Right lobe of liver (tissue), 6 donors: ENCODE results near the gene VDR. TPM values are rescaled to one million over a fixed set of nuclear protein-coding genes. Genes with fewer than 3 reads are reported as not detected.
A peak's percentile ranks its signal among the peaks of the same experiment; 100 is the strongest.

Experiments used
- ATAC-seq, 4 donors: fragments of 200-7000 bp; cut with Tn5 transposase; one replicate each; pipeline ENCODE4 v1.9.1; 2020; ENCODE audit warnings: mild to moderate bottlenecking in 4 of 4, moderate library complexity in 4 of 4
- DNase-seq, 3 donors: peaks; one replicate each; pipeline ENCODE4 v3.0.0-alpha.2; 2020
- H3K27ac ChIP-seq, 3 donors: fragments of 200-600 bp; one replicate each; pipeline ENCODE4 v1.8.0; 2022
- H3K27me3 ChIP-seq, 2 donors: fragments of 200-600 bp; one replicate each; pipeline ENCODE4 v1.8.0; 2022
- H3K36me3 ChIP-seq, 4 donors: fragments of 200-600 bp; sonication (generic) in 1 of 4; one replicate each; pipeline versions ENCODE4 v1.5.1 to v1.8.0; 2017 to 2022; ENCODE audit warnings: control low read depth in 1 of 4
- H3K4me1 ChIP-seq, 4 donors: fragments of 200-600 bp; sonication (generic) in 1 of 4; one replicate each; pipeline versions ENCODE4 v1.5.1 to v1.8.0; 2017 to 2022; ENCODE audit warnings: control low read depth in 1 of 4
- H3K4me3 ChIP-seq, 3 donors: fragments of 200-600 bp; one replicate each; pipeline ENCODE4 v1.8.0; 2022
- H3K9me3 ChIP-seq, 4 donors: fragments of 200-600 bp; sonication (generic) in 1 of 4; one replicate each; pipeline versions ENCODE4 v1.5.1 to v1.8.0; 2017 to 2022; ENCODE audit warnings: control low read depth in 1 of 4
- POLR2A ChIP-seq: fragments of 450-650 bp; IDR thresholded peaks from one replicate; pipeline ENCODE4 v1.6.1; 2017; ENCODE audit warnings: antibody characterized with exemption, mild to moderate bottlenecking
- WGBS: methylation state at CpG from one replicate; pipeline ENCODE4 v1.1.6; 2018; ENCODE audit warnings: low coverage, low lambda C conversion rate; ENCODE audit not compliant: insufficient coverage; ENCODE audit errors: missing lambda C conversion rate; 5-methylcytosine and 5-hydroxymethylcytosine counted together
- intact Hi-C, 2 donors: fragments of 100-400 bp; cut with DNase I; formaldehyde crosslinking; loops; one replicate each; pipeline versions ENCODE4 v1.11.2 to v1.14.1; 2022
- long read RNA-seq: library from polyadenylated mRNA; unstranded; transcript quantifications from one replicate; pipeline ENCODE4 v2.0.0, GENCODE V29; 2019
- total RNA-seq, 6 experiments: library from RNA; depleted of rRNA in 2 of 6; stranded (reverse); fragments of >200 nt in 2 of 6; fragmentation: NEBNext Ultra II Directional in 3 of 6; extraction: Animal tissue kit (Norgen Biotek cat#: 25700) in 3 of 6; gene quantifications; one replicate each; pipeline versions ENCODE4 v1.1.0 to v1.2.4, GENCODE V29; 2016 to 2023
- TF ChIP-seq, protein P1 (sequence below), 4 donors: fragments of 200-600 bp in 3 of 4; fragments of 450-650 bp in 1 of 4; IDR thresholded peaks; one replicate each; pipeline versions ENCODE4 v1.5.1 to v1.8.0; 2016 to 2022; ENCODE audit warnings: antibody characterized with exemption in 4 of 4, mild to moderate bottlenecking in 2 of 4
- donor health status: DM: no; HTN: yes; CAD: no.
- donor health status: DM: no; HTN: no; CAD: no.
- donor health status: DM: no; HTN: no; CAD: no.
- donor health status: DM: no; HTN: yes; CAD: no.
- donor health status: DM: no; HTN: yes; CAD: no.

VDR gene
- 1 to 10 TPM in 1 of 6 experiments, under 1 TPM in 5; 0.18 to 1.2 (median 0.39) TPM for total RNA-seq
- long read RNA-seq: 0 reads

DNA sequence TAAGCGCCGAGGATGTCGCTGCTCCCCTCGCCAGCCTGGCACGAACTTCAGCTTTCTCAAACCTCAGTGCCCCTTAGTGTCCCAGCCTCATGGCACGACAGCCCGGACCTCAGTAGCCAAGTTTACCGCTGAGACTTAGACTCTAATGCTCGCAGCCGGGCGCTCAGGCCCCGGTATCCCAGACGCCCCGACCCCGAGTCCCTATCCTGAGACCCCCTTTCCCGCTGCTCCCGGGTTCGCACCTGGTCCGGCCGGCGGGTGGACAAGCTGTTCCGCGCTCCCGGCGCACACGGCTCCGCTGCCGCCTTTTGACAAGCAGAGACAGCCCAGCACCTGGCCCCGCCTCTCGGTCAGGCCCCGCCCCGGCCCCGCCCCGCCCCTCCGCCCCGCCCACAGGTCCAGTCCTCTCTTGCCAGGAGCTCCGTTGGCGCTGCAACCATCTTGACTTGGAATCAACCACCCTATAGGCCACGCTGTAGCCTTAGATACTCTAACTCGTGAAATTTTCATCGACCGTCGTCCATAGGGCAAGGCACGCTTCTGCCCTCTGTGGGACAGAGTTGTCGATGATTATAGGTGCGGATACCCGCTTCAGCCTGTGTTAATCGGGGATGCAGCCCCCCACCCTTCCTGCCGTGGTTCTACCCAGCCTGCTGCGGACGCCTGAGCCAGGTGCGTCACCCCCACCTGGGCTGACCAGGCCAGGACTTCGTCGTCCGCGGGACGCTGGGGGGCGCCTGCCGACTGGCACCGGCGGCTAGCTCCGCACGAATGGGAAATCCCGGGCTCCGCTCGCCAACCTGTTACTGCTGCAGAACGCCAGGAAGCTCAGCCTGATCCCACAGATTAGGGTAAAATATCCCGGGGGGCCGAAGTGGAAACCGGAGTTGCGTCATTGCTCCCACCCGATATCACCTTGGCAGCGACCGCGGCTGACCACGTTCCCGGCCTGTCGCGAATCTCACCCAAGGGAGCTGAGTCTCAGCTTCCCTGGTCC lies at the start of gene VDR:
Gene VDR (minus strand): TSS at position 282 of the 997 bp plus-strand sequence. CDS start 25,881 bp downstream, outside the sequence.
- intact Hi-C loops: no loop called here
- H3K27me3 ChIP-seq: no peaks in the 10 kb centered on the region
- DNase-seq (peak; percentile 82 to 86 (median 86)), ATAC-seq (peak; percentile 87 to 94 (median 90))
- WGBS: 0% methylated on average over 19 of the region's 79 CpGs
- no peak within 1 kb of the TSS for H3K27ac ChIP-seq
- no peaks in the 10 kb centered on the region for H3K36me3 ChIP-seq
- no peaks in the 10 kb centered on the region for H3K9me3 ChIP-seq
- TF ChIP-seq POLR2A: peak; percentile 43
- TF ChIP-seq, protein P1, sequence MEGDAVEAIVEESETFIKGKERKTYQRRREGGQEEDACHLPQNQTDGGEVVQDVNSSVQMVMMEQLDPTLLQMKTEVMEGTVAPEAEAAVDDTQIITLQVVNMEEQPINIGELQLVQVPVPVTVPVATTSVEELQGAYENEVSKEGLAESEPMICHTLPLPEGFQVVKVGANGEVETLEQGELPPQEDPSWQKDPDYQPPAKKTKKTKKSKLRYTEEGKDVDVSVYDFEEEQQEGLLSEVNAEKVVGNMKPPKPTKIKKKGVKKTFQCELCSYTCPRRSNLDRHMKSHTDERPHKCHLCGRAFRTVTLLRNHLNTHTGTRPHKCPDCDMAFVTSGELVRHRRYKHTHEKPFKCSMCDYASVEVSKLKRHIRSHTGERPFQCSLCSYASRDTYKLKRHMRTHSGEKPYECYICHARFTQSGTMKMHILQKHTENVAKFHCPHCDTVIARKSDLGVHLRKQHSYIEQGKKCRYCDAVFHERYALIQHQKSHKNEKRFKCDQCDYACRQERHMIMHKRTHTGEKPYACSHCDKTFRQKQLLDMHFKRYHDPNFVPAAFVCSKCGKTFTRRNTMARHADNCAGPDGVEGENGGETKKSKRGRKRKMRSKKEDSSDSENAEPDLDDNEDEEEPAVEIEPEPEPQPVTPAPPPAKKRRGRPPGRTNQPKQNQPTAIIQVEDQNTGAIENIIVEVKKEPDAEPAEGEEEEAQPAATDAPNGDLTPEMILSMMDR (IDR thresholded peaks at IDR 0.05): peak; percentile 27 to 50 (median 38)
- peak within 1 kb of the TSS; percentile 42 to 65 (median 60) for H3K4me3 ChIP-seq
- H3K4me1 ChIP-seq: peaks cover 0 to 6% (median 0%) of the 10 kb centered on the region in 4 donors

DNA sequence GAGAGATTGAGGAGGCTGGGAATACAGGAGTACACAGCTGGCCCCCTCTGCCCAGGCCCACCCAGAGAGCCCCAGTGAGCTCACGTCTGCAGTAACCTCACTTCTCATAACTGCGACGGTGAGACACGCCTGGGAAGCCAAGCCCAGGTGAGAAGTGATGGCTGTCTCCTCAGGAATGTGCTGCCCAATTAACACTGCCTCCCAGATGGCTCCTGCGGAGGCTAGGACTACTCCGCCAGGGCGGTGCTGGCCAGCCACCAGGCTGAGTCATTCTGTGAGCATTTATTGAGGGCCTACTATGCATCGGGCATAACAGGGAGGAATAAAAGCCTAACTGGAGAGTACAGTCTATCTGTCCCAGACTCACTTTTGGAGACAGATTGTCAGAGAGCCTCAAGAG lies 49.3 kb upstream of the VDR start:
- Histone ChIP-seq H3K27me3 (no peaks in the 10 kb centered on the region), H3K9me3 (no peaks in the 10 kb centered on the region), H3K36me3 (no peaks in the 10 kb centered on the region), H3K4me1 (peaks cover 0 to 13% (median 4%) of the 10 kb centered on the region in 4 donors), H3K4me3 (no peak overlapping the region), H3K27ac (no peak overlapping the region)
- ATAC-seq (no peak), DNase-seq (no peak)
- WGBS: no CpG with 5 or more reads among the region's 8 CpGs
- intact Hi-C loops: no loop called here
- TF ChIP-seq, protein P1 (IDR thresholded peaks at IDR 0.05): no peak
- no peak for TF ChIP-seq POLR2A

DNA sequence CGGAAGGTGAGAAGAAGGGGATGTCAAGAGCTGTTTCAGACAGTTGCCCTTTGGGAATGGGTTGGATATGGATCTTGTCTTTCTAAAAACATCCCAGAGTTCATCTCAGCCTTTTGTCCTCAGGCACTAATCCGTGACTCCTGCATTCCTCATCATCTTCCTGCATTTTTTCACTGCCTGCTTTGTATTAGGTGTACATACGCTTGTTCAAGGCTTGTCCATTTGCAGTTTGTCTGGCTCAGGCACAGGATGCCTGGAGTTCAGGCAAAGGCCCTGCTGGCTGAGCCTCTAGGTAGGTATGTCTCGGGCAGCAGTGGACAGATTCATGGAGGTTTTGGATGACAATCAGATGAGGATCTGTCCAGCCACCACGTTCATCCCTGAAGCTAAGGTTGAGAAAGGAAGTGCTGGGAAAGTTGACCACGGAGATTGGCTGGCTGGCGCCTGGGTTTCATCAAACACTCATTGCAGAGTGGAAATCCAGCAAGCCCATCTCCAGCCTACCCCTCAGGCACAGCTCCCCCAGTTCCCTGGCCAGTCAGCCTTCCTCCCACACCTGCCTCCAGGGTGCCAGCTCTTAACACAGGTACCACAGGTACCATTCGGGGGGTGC lies 46.2 kb upstream of the VDR start:
- Histone ChIP-seq H3K27me3 (no peaks in the 10 kb centered on the region), H3K36me3 (no peaks in the 10 kb centered on the region), H3K4me3 (no peak overlapping the region), H3K4me1 (peaks cover 0 to 18% (median 5%) of the 10 kb centered on the region in 4 donors), H3K27ac (no peak overlapping the region), H3K9me3 (no peaks in the 10 kb centered on the region)
- DNase-seq (no peak), ATAC-seq (no peak)
- WGBS: 75% methylated on average over 5 of the region's 8 CpGs
- intact Hi-C loops: no loop called here
- TF ChIP-seq, protein P1 (IDR thresholded peaks at IDR 0.05): no peak
- no peak for TF ChIP-seq POLR2A

- Histone ChIP-seq H3K27me3 (no peaks in the 10 kb centered on the region), H3K4me1 (peaks cover 0 to 18% (median 5%) of the 10 kb centered on the region in 4 donors), H3K9me3 (no peaks in the 10 kb centered on the region), H3K4me3 (no peak overlapping the region), H3K36me3 (no peaks in the 10 kb centered on the region), H3K27ac (no peak overlapping the region)
- 16% methylated on average over 22 of the region's 32 CpGs for WGBS
- intact Hi-C loops: no loop called here
- DNase-seq (peak; percentile 73 to 88 (median 74)), ATAC-seq (peak; percentile 90 to 93 (median 90))
- TF ChIP-seq, protein P1 (IDR thresholded peaks at IDR 0.05): peak; percentile 69 to 88 (median 82)
- no peak for TF ChIP-seq POLR2A
These were observed 44.9 kb upstream of the VDR start for GRCh38 chr12:47949441-47950341.
